ENCODE data around the gene SEC23A.

SEC23A gene

DNA sequence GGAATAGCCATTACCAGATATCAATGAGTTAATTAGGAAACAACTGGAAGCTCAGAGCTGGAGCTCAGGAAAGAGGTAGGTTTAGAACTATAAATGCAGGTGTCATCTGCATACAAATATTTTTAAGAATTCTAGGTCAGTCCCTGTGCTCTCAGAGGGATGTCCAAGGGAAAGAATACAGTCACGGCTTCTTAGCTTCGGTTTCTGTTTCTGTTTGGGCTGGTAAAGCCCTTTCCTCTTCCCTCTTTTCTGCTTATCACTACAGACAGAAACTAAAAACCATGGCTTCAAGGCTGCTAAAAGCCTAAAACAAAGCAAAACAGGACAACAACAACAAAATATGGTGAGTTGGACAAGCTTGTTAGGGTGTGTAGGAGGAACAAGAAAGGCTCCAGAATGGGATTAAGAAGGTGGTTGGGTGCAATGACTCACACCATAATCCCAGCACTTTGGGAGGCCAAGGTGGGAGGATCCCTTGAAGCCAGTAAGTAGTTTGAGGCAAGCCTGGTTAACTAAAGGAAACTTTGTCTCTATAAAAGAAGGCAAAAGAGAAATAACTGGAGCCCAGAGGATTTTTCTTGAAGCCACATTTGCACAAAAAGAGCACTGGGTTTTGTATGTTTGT lies 113.0 kb downstream of the SEC23A start:
- no peak for DNase-seq (ENCODE audit: low read depth)

GRCh38 chr14:38987781-38988180 lies 115.3 kb downstream of the SEC23A start:
- no peak for DNase-seq (ENCODE audit: low read depth)

GRCh38 chr14:38982837-38983236 lies 120.2 kb downstream of the SEC23A start:
- DNase-seq (ENCODE audit: low read depth) = no peak

- no peak for DNase-seq (ENCODE audit: low read depth)
Observed at GRCh38 chr14:38982278-38982677, 120.8 kb downstream of the SEC23A start.
